GM21367 (cell line): ENCODE data around the gene CHMP3.
"Not testable (repeated sequence)": the region's sequence is repeated elsewhere in the genome, so short reads cannot be mapped to it uniquely, and the experiment has no call there.

Experiments used
- ATAC-seq: cut with Tn5 transposase; IDR thresholded peaks from one replicate; pipeline ENCODE4 v1.9.1; 2021; ENCODE audit not compliant: unreplicated experiment

Gene CHMP3

DNA sequence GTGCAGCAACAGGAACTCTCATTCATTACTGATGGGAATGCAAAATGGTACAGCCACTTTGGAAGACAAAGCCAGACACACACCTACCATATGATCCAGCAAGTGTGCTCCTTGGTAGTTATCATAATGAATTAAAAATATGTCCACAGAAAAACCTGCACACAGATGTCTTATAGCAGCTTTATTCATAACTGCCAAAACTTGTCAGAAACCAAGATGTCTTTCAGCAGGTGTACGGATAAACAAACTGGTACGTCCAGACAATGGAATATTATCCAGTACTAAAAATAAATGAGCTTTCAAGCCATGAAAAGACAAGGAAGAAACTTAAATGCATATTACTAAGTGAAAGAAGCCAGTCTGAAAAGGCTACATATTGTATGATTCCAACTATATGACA is 50.4 kb downstream of the CHMP3 start:
- no peak for ATAC-seq

DNA sequence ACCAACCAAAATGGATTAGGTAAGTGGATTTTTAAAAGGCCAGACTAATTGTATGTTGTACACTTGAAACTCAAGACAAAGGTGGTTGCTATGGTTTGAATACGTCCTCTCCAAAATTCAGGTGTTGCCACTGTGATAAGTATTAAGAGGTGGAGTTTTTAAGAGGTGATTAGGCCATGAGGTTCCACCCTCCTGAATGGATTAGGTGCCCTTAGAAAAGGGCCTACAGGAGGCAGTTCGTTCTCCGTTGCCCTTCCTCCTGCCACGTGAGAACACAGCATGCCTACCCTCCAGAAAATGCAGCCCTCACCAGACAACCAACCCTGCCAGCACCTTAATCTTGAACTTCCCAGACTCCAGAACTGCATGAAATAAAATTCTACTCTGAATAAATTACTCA is 51.2 kb downstream of the CHMP3 start:
- ATAC-seq, result no peak

DNA sequence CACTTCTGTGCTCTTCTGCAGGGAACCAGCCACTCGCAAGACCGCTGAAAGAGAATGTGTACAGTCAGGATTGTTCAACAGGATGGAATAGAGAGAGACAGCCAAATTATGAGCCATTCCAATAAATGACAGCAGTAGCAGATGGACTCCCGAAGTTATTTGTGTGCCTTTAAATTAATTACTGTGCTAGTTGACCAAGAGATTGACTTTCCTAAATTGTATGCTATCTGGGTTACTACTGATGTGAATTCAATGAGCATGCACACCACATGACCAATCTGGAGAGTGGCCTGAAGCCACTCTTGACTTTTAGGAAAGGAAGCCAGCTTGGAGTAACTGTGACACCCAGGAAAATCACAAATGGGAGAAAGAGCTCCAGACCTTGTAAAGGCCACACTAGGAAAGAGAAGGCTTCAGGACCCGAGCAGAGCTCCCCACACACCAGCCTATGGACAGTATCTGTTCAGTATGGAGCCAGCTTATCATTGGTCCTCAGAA is 52.8 kb downstream of the CHMP3 start:
- no peak for ATAC-seq

- ATAC-seq, result no peak
These were observed 55.6 kb downstream of the CHMP3 start for GRCh38 chr2:86507600-86507999.

DNA sequence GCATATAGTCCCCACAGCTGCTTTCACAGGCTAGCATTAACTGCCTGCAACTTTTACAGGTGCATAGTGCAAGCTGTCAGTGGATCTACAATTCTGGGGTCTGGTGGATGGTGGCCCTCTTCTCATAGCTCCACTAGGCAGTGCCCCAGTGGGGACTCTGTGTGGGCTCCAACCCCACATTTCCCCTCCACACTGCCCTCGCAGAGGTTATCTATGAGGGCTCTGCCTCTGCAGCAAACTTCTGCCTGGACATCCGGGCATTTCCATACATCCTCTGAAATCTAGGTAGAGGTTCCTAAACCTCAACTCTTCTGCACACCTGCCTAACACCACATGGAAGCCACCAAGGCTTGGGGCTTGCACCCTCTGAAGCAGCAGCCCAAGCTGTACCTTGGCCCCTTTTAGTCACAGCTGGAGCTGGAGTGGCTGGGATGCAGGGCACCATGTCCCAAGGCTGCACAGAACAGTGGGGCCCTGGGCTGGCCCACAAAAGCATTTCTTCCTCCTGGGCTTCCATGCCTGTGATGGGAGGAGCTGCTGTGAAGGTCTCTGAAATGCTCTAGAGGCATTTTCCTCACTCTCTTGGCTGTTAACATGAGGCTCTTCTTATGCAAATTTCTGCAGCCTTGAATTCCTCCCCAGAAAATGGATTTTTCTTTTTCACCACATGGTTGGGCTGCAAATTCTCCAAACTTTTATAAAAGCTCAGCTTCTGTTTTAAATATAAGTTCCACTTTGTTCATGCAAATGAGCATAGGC is 62.7 kb downstream of the CHMP3 start:
- no peak for ATAC-seq

DNA sequence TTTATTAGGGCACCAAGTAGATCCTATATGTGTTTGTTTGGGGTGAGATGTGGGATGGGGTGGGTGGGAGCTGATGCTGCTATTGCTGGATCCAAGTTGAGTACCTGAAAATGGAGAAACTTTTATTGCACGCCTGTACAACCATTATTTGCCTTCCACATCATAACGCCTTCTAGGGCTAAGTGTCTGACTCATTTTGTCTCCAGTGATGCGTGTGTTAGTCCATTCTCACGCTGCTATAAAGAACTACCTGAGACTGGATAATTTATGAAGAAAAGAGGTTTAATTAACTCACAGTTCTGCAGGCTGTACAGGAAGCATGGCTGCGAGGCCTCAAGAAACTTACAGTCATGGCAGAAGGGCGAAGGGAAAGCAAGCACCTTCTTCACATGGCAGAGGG is 63.9 kb downstream of the CHMP3 start:
- no peak for ATAC-seq

- no peak for ATAC-seq
These were observed 64.6 kb downstream of the CHMP3 start for GRCh38 chr2:86498468-86499260.

DNA sequence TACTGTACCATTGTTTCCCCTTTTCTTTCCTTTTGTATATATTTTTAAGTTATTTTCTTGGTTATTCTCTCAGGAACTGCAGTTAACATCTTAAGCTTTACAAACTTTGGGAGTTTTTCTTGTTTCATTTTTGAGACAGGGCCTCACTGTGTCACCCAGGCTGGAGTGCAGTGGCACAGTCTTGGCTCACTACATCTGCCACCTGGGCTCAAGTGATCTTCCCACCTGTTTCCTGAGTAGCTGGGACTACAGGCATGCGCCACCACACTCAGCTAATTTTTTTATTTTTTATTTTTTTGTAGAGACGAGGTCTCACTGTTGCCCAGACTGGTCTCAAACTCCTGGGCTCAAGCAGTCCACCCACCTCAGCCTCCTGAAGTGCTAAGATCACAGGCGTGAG is 66.9 kb downstream of the CHMP3 start:
- ATAC-seq, result not testable (repeated sequence)

- ATAC-seq, result no peak
These were observed 71.2 kb downstream of the CHMP3 start for GRCh38 chr2:86492048-86492453.

DNA sequence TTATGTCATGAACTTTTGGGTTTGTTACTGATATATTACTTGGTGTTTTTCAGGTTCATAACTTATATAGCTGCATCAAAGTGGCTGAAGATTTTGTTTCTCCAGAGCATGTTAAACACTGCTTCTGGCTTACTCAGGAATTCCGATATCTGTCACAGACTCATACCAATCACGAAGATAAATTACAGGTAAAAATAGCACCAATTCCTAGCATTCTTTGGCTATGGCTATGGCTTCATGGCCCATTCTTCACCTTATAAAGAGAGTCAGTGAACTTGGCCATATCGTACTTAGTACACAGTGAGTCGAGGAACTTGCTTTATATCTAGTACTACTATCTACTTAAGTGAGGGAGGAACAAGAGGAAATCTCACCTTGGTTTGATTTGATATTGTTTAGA is 72.2 kb downstream of the CHMP3 start:
- no peak for ATAC-seq

DNA sequence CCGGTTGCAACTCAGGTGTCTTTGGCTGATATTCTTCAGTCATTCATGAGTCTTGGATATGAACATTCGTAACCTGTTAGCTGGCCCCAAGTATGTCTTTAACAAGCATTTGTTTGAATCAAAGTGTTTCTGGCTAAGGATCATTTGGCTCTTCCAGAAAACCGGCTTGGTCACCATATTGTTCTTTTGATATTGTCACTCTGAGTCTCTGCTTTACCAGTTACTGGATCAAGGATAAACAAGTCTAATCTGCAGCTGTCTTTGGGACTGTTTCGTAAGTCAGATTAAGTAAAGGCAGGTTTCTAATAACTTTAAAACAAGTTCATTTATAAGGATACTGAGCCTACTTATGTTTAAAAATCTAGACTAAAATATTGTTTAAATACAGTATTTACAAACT is 73.0 kb downstream of the CHMP3 start:
- ATAC-seq, result no peak

- no peak for ATAC-seq
These were observed 73.7 kb downstream of the CHMP3 start for GRCh38 chr2:86489542-86489941.

DNA sequence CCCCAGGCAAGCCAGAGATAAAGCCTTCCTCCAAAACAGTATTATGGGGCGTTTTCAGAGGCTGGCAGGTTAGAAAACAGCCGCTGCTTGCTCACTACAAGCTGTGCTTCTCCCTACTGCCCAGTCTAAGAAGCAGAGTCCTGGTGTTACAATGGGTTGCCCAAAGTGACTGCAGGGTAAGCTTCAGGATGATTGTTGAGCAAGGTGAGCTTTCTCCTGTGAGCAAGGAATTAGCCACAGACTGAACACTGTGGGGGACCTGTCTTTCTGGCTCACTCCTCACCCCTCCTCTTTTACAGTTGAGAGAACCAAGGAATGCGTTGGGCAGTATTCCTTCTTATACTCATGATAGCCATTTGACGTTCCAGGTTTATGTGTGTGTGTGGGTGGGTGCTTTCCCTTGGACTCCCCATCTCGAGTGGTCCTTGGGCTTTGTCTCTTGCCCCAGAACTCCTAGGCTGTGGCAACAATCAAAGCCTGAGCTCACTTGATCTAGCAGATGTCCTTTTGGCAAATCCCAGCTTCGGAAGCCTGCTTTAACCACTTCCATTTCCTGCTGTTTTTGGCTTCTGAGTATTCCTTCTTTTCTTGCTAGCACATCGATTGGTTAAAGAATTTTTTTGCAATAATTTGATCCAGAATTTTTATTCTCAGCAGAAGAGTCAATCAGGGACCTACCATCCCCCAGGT is 74.5 kb downstream of the CHMP3 start:
- no peak for ATAC-seq

- no peak for ATAC-seq
These were observed 76.2 kb downstream of the CHMP3 start for GRCh38 chr2:86487062-86487461.

GRCh38 chr2:86485802-86486201 is 77.4 kb downstream of the CHMP3 start:
- no peak for ATAC-seq

DNA sequence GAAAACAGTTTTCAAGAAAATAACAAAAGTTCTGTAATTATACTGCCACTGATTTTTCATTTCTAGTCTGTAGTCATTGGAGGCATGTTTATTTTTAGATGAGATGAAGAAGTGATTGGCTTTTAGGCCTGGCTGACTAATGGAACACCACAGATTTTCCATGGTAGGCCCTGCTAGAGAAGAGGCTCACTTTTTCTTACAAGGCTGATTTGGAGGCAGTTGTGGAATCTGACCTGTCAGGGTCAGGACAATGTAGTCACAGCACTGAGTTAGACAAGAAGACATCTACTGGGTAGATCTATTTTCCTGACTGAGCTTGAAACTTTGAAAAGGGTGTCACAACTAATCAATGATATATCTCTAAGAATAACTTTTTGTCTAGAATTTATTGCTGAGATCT is 78.1 kb downstream of the CHMP3 start:
- no peak for ATAC-seq

DNA sequence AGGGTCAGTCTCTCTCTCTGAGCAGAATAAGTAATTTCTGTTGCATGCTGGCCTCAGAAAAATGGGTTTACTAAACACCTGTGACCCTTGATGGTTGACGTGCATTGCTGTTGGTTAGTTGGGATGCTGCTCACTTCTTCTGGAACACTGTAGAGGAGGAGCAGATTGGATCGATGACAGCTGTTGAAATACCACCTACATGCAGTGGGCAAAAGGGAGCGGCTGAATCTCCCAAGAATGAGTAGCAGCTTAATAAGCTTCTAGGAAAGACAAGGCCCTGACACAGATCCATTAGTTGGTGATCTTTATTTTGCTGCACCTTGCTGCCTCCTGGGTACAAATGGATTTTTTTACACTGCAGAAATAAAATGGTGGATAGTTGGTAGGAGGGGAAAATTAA is 78.9 kb downstream of the CHMP3 start:
- ATAC-seq, result no peak

- ATAC-seq, result no peak
These were observed 81.2 kb downstream of the CHMP3 start for GRCh38 chr2:86482034-86482433.

GRCh38 chr2:86480105-86480504 is 83.1 kb downstream of the CHMP3 start:
- ATAC-seq, result no peak

GRCh38 chr2:86477349-86477748 is 85.9 kb downstream of the CHMP3 start:
- ATAC-seq, result no peak

- ATAC-seq, result no peak
These were observed 86.3 kb downstream of the CHMP3 start for GRCh38 chr2:86476918-86477317.

DNA sequence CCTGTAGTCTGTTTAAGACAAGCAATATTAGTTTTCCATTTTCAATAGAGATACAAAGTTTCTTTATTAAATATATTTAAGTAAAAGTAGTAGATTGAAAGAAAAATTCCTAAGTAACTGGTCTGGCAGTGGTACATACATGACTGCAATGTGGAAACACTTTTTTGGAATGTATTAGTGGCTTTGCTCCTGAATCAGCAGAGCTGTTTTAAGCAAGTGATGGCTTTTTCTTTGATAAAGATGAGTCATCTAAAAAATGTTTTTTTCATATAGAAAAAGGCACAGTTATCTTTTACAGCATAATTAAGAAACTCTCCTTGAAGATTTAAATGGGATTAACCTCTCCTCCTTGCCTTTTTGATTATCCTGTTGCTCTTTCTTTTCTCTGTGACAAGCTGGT is 87.2 kb downstream of the CHMP3 start:
- no peak for ATAC-seq
